ENCODE data around the gene ID2.

Gene ID2

GRCh38 chr2:8704906-8705305 lies 23.1 kb downstream of the ID2 start:
- no peak overlapping the region for H3K27ac ChIP-seq
- CTCF ChIA-PET = no interaction called here
- DNase-seq (ENCODE audit: low spot score) = no peak
- TF ChIP-seq, protein P1, sequence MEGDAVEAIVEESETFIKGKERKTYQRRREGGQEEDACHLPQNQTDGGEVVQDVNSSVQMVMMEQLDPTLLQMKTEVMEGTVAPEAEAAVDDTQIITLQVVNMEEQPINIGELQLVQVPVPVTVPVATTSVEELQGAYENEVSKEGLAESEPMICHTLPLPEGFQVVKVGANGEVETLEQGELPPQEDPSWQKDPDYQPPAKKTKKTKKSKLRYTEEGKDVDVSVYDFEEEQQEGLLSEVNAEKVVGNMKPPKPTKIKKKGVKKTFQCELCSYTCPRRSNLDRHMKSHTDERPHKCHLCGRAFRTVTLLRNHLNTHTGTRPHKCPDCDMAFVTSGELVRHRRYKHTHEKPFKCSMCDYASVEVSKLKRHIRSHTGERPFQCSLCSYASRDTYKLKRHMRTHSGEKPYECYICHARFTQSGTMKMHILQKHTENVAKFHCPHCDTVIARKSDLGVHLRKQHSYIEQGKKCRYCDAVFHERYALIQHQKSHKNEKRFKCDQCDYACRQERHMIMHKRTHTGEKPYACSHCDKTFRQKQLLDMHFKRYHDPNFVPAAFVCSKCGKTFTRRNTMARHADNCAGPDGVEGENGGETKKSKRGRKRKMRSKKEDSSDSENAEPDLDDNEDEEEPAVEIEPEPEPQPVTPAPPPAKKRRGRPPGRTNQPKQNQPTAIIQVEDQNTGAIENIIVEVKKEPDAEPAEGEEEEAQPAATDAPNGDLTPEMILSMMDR (conservative IDR thresholded peaks at IDR 0.05; ENCODE audit: low read depth) = no peak
- POLR2A ChIA-PET (ENCODE audit: low non-redundant PET) = no interaction called here

DNA sequence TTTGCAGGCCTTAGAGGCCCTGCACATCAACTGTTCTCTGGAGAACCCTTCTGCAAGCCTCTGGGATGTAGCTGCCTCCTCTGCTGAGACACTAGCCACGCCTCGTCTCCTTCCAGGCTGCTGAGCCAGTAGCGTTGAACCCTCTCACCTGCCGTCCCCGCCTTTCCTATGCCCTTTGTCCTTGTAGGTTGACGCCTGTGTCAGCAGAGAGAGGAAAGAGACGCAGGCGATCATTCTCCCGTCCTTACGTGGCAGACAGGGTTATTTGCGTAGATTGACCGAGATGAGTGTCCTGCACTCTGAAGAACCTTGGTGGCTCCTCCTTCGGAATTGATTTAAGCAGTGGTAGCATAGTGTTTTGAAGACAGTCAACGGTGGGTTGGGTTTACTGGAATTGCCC lies 27.8 kb downstream of the ID2 start:
- TF ChIP-seq, protein P1 (conservative IDR thresholded peaks at IDR 0.05; ENCODE audit: low read depth) = no peak
- H3K27ac ChIP-seq = no peak overlapping the region
- POLR2A ChIA-PET (ENCODE audit: low non-redundant PET) = no interaction called here
- no peak for DNase-seq (ENCODE audit: low spot score)
- CTCF ChIA-PET = no interaction called here

DNA sequence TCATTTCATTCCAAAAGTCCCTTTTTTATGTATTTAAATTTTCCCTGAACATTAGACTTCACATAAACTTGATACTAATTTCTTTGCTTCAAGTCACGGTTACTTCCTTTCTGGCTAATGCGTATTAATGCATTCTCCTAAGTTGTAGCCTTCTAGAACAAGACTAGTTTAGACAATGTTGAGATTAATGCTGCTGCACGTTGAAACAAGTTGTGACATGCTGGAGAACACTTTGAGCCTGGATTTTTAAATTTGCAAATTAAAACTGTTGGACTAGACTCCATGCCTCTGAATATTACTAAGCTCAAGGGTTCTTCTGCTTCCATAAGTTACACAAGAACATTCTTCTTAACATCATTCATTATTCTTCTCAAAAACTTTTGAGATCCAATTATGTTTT lies 29.1 kb downstream of the ID2 start:
- CTCF ChIA-PET = no interaction called here
- POLR2A ChIA-PET (ENCODE audit: low non-redundant PET) = no interaction called here

DNA sequence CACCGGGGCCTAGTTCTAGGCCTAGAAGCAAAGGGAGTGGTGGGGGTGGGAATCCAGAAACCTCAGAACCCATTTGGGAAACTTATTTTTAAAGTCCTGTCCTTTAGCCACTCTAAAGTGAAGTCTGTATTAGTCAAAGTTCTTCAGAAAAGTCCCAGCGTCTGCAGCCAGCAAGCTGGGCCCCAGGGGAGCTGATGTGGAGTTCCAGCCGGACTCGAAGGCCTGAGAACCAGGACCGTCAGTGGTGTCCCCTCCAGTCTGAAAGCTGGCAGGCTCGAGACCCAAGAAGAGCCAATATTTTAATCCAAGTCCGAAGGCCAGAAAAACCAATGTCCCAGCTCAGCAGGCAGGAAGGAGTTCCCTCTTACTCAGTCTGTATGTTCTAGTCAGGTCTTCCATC lies 32.4 kb downstream of the ID2 start:
- CTCF ChIA-PET = interaction anchor here (0.6 kb wide), 1 partner anchor 944 kb away, joined by 3 read pairs; no protein-coding TSS in a partner anchor
- no peak overlapping the region for H3K27ac ChIP-seq
- POLR2A ChIA-PET (ENCODE audit: low non-redundant PET) = no interaction called here
- no peak for DNase-seq (ENCODE audit: low spot score)
- TF ChIP-seq, protein P1 (conservative IDR thresholded peaks at IDR 0.05; ENCODE audit: low read depth) = no peak

More for the DNA sequence above, 29.1 kb downstream of the ID2 start:
- TF ChIP-seq, protein P1 (conservative IDR thresholded peaks at IDR 0.05; ENCODE audit: low read depth) = no peak
- H3K27ac ChIP-seq = no peak overlapping the region
- DNase-seq (ENCODE audit: low spot score) = no peak

- ChIA-PET POLR2A (ENCODE audit: low non-redundant PET) (no interaction called here), CTCF (no interaction called here)
- TF ChIP-seq, protein P1 (conservative IDR thresholded peaks at IDR 0.05; ENCODE audit: low read depth) = no peak
- no peak for DNase-seq (ENCODE audit: low spot score)
- no peak overlapping the region for H3K27ac ChIP-seq
These were observed 33.1 kb downstream of the ID2 start for GRCh38 chr2:8714971-8715370.

- CTCF ChIA-PET = interaction anchor here (0.6 kb wide), 1 partner anchor 65 kb away, joined by 4 read pairs; no protein-coding TSS in a partner anchor
- H3K27ac ChIP-seq = no peak overlapping the region
- TF ChIP-seq, protein P1 (conservative IDR thresholded peaks at IDR 0.05; ENCODE audit: low read depth) = no peak
- POLR2A ChIA-PET (ENCODE audit: low non-redundant PET) = no interaction called here
- no peak for DNase-seq (ENCODE audit: low spot score)
These were observed 37.7 kb downstream of the ID2 start for GRCh38 chr2:8719528-8719927.

DNA sequence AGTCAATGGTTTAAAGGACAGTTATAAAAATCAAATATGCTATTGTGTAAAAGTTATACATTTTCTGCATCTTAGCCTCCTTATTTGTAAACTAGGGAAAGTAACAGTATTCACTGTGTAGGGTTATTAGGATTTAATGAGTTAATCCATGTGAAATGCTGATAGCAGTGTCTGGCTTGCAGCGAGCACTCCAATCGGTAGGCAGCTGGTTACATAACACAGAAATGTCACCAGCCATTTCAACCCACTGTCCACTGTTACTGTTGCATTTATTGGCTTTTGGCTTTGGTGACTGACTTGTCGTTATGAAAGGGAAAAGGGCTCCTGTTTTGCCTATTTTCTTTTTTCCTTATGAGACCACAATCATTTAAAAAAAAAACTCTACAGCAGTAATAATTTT lies 38.9 kb downstream of the ID2 start:
- no peak overlapping the region for H3K27ac ChIP-seq
- TF ChIP-seq, protein P1 (conservative IDR thresholded peaks at IDR 0.05; ENCODE audit: low read depth) = no peak
- DNase-seq (ENCODE audit: low spot score) = no peak
- ChIA-PET CTCF (no interaction called here), POLR2A (ENCODE audit: low non-redundant PET) (no interaction called here)

Data from RWPE1 (cell line).